Esophagus (tissue), 2 donors: ENCODE data around the gene SMC6. TPM values are rescaled to one million over a fixed set of nuclear protein-coding genes. Genes with fewer than 3 reads are reported as not detected.

ENCODE experiments used
- H3K27ac ChIP-seq, 2 donors: one replicate each; pipeline ENCODE4 v1.5.1; 2013; ENCODE audit warnings: low read depth in 2 of 2, mild to moderate bottlenecking in 2 of 2, inconsistent platforms in 1 of 2, low read length in 1 of 2, moderate library complexity in 1 of 2
- H3K27me3 ChIP-seq, 2 donors: one replicate each; pipeline ENCODE4 v1.6.1; 2013; ENCODE audit warnings: low read length in 2 of 2, control low read depth in 1 of 2, mild to moderate bottlenecking in 1 of 2; ENCODE audit not compliant: insufficient read depth in 2 of 2, control insufficient read depth in 1 of 2
- H3K36me3 ChIP-seq, 2 donors: one replicate each; pipeline ENCODE4 v1.6.1; 2013; ENCODE audit warnings: low read length in 1 of 2; ENCODE audit not compliant: control insufficient read depth in 2 of 2, insufficient read depth in 2 of 2
- H3K4me1 ChIP-seq, 2 donors: one replicate each; pipeline ENCODE4 v1.6.1; 2013; ENCODE audit warnings: low read length in 1 of 2; ENCODE audit not compliant: control insufficient read depth in 2 of 2, insufficient read depth in 2 of 2
- H3K4me3 ChIP-seq, 2 donors: one replicate each; pipeline ENCODE4 v1.5.1; 2013; ENCODE audit warnings: low read length in 2 of 2, mild to moderate bottlenecking in 2 of 2, low read depth in 1 of 2, moderate library complexity in 1 of 2
- H3K9me3 ChIP-seq, 2 donors: one replicate each; pipeline ENCODE4 v1.6.1; 2013; ENCODE audit warnings: mild to moderate bottlenecking in 2 of 2, low read depth in 1 of 2, low read length in 1 of 2, moderate library complexity in 1 of 2; ENCODE audit not compliant: control insufficient read depth in 2 of 2, insufficient read depth in 1 of 2
- WGBS, 2 donors: extraction: QIAGEN DNeasy Blood & Tissue Kit; methylation state at CpG; one replicate each; pipeline ENCODE4 v1.1.7; 2013; 5-methylcytosine and 5-hydroxymethylcytosine counted together
- polyA plus RNA-seq, 2 donors: library from polyadenylated mRNA; stranded (reverse); fragments of 200-250 nt; gene quantifications; one replicate each; pipeline ENCODE4 v1.2.3, GENCODE V29; 2013
- donor health status: healthy with polysubstance abuse.
- donor health status: Bipolar disorder and iron deficiency.

SMC6 gene
- polyA plus RNA-seq, 2 donors, result 9.2 to 12.3 TPM

DNA sequence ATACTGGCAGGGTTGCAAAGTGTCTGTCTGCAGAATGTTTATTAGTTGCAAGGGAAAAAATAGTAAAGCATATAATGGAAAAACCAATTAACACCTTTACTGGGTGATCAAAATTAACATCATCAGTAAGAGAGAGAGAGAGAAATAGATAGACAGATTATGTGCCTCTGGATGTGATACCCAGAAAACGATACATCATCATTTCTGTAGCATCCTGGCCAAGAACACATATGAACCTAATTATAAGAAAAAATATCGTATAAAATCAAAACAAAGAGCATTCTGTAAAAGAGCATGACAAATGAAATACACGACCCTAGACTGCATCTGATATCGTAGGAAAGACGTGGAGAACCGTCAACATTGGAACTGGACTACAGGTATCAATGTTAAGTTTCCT is 64.6 kb downstream of the SMC6 start:
- WGBS, 2 donors, result 89 to 91% methylated on average over 6 of the region's 6 CpGs
- no peaks in the 10 kb centered on the region for H3K4me1 ChIP-seq
- H3K4me3 ChIP-seq, result no peak overlapping the region
- H3K9me3 ChIP-seq, result no peaks in the 10 kb centered on the region
- no peaks in the 10 kb centered on the region for H3K27me3 ChIP-seq
- no peak overlapping the region for H3K27ac ChIP-seq
- H3K36me3 ChIP-seq, result no peaks in the 10 kb centered on the region

DNA sequence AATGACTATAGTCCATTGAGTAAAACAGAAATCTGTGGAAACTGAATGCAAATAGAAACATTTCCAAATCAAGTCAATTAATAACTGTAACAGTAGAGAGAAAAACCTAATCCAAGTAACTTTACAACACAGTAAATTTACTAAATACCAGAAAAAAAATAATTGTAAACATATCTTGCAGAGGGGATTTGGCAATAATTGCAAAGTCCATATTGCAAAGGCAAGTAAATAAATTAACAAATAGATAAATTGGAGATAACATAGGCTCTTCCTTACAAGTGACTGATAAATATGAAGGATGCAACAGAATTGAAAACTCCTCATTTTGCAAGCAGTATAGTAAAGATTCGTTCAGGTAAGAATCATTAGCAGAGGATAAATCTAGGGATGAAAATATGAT is 65.0 kb downstream of the SMC6 start:
- H3K9me3 ChIP-seq, result no peaks in the 10 kb centered on the region
- no peak overlapping the region for H3K27ac ChIP-seq
- WGBS, 2 donors, result 84 to 89% methylated on average over 1 of the region's 1 CpG
- H3K27me3 ChIP-seq, result no peaks in the 10 kb centered on the region
- peaks cover 0 to 3% of the 10 kb centered on the region in 2 donors for H3K36me3 ChIP-seq
- no peaks in the 10 kb centered on the region for H3K4me1 ChIP-seq
- no peak overlapping the region for H3K4me3 ChIP-seq

DNA sequence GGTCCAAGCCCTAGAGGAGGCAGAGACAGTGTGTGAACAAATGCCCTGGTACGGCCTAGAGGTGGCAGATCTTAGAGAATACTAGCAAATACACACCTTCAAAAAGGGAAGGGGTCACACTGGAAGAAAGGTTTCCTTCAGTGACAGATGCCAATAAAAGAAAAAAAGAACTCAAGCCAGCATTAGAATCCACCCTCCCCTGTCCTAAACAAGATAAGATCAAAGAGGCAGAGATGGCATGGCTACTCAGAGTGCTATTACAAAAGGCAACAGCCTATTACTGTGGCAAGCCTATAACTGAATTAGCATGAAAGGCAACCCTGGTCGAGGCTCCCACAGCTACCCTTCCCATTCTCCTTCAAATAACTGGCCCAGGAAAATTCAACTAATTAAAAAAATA is 69.6 kb downstream of the SMC6 start:
- Histone ChIP-seq H3K4me1 (no peaks in the 10 kb centered on the region), H3K9me3 (no peaks in the 10 kb centered on the region), H3K36me3 (peaks cover 2 to 3% of the 10 kb centered on the region in 2 donors), H3K27ac (no peak overlapping the region), H3K4me3 (no peak overlapping the region), H3K27me3 (no peaks in the 10 kb centered on the region)
- 93 to 95% methylated on average over 2 of the region's 2 CpGs for WGBS, 2 donors

DNA sequence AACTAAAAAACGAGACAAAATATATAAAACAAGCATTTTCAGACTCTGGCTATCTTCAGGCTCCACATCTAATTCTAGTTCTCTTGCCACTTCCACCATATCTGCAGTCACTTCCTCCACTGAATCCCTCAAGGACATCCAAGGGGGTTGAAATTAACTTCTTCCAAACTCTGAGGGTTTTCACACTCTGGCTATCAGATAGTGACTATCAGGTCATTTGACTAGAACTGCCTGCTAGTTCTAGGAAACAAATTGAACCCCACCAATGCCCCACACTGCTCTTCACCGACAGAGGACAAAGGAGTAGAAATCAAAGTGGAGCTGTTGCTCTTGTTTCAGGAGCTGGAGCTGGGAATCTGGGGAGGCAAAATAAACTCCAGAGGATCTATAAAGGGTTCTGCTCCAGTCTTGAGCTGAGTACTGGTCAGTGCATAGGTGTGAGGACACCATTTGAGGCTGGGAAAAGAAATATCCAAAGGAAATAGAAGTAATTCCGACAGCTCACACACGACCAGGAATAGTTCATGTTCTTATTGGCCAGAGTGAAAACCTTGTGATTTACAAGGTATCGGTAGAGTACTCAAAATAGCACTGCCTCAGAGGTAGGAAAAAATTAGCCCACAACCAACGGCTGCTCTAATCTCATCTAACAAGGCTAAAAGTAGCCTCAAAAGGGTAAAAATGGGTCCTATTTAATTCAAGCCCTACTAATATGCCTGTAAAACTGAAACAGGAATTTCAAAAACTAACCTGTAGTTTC is 71.3 kb downstream of the SMC6 start:
- no peak overlapping the region for H3K4me3 ChIP-seq
- H3K27me3 ChIP-seq, result no peaks in the 10 kb centered on the region
- H3K36me3 ChIP-seq, result peaks cover 2 to 3% of the 10 kb centered on the region in 2 donors
- H3K27ac ChIP-seq, result no peak overlapping the region
- no peaks in the 10 kb centered on the region for H3K4me1 ChIP-seq
- 92 to 95% methylated on average over 6 of the region's 6 CpGs for WGBS, 2 donors
- no peaks in the 10 kb centered on the region for H3K9me3 ChIP-seq

DNA sequence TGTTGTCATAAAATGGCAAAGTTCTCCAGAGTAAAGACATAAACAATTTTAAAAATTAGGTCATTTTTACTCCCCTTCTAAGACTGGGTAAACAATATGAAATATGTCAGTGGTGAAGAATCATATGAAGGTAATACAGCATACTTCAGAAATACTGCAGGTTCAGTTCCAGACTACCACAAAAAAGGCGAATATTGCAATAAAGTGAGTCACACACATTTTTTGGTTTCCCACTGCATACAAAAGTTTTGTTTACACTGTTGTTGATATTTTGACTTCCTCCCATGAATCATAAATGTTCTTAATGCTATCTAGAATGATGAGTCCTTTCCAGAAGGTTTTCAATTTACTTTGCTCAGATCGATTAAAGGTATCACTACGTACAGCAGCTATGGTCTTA is 73.5 kb downstream of the SMC6 start:
- Histone ChIP-seq H3K27ac (no peak overlapping the region), H3K27me3 (no peaks in the 10 kb centered on the region), H3K9me3 (no peaks in the 10 kb centered on the region), H3K36me3 (peaks cover 2 to 3% of the 10 kb centered on the region in 2 donors), H3K4me3 (no peak overlapping the region), H3K4me1 (no peaks in the 10 kb centered on the region)
- WGBS, 2 donors, result 96% methylated on average over 3 of the region's 3 CpGs

DNA sequence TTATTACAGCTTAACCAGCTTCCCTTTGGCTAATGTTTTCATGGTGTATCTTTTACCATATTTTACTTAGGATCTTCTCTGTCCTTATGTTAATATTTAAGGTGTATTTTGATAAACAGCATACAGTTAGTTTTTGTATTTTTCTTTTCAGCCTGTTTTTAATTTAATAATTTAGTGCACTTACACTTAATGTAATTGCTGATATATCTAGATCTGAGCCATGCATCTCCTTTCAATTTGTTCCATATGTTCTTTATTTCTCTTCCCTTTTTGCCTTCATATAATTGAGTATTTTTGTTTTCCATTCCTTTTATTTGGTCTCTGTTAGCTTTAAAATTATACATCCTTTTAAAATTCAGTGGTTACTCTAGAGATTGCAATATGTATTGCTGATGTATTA is 78.8 kb downstream of the SMC6 start:
- Histone ChIP-seq H3K36me3 (no peaks in the 10 kb centered on the region), H3K27ac (no peak overlapping the region)

DNA sequence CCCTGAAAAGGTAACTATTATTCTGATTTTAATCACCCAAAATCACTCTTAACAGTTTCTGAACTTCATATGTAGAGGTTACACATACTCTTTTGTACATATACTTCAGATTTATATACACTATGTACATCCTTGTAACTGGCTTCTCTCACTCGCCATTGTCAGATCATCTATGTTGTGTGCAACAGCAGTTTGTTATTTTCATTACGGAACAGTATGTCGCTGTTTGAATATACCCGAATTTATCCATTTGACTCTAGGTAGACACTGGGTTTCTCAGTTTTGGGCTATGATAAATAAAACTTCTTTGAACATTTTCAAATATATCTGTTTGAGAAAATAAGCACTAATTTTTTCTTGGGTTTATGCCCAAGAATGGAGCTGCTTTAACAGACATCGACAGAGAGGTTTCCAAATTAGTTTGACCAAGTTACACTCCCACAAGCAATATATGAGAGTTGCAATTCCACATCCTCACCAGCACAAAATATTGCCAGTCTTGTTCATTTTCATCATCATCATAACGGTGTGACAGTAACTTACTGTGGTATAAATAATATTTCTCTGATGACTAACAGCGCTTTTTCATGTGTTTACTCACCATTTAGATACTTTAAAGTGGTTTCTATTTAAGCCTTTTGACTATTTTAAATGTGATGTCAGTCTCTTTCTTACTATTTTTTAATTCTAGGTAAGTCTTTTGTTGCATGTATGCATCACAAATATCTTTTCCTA is 80.9 kb downstream of the SMC6 start:
- 72 to 76% methylated on average over 7 of the region's 7 CpGs for WGBS, 2 donors
- H3K27ac ChIP-seq, result no peak overlapping the region
- H3K9me3 ChIP-seq, result no peaks in the 10 kb centered on the region
- H3K4me3 ChIP-seq, result no peak overlapping the region
- H3K27me3 ChIP-seq, result no peaks in the 10 kb centered on the region
- no peaks in the 10 kb centered on the region for H3K4me1 ChIP-seq
- peaks cover 2 to 4% of the 10 kb centered on the region in 2 donors for H3K36me3 ChIP-seq

More for the DNA sequence above, 78.8 kb downstream of the SMC6 start:
- Histone ChIP-seq H3K4me1 (no peaks in the 10 kb centered on the region), H3K9me3 (no peaks in the 10 kb centered on the region), H3K4me3 (no peak overlapping the region), H3K27me3 (no peaks in the 10 kb centered on the region)

DNA sequence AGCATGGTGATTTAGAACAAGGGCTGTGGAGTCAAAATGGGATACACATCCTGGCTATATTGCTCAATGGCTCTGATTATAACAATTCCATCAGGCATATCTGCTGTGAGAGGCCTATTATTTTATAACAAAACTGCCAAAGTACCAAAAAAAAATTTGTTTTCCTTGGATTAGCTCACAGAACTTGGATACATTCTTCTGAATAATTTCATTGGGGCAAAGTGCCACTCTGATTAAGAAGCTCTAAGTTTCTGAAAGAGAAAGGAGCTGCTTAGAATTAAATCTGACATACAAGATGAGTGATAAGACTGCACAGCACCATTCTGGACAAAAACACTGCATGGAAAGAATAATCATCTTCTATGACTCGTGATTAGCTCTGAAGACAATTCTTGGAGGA is 85.7 kb downstream of the SMC6 start:
- Histone ChIP-seq H3K36me3 (peaks cover 4 to 5% of the 10 kb centered on the region in 2 donors), H3K4me3 (no peak overlapping the region)
- WGBS, 2 donors, result 59 to 71% methylated on average over 1 of the region's 1 CpG

DNA sequence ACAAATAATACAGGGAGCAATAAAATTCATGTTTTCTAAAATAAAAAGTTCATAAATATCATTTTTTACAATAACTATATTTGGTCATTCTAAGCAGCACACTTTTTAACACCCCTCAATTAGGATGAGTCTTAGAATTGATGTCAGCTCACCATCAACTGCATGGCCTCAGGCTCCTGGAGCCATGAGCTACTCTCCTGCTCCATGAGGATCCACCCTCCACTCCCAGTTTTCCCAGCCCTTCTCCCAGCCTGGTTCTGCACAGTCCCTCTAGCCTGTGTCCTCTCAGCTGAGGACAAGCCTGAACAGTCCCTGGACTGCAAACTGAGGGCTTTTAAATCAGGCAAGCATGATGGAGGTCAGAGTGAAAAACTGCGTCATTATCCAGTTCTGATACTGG is 89.1 kb downstream of the SMC6 start:
- no peak overlapping the region for H3K4me3 ChIP-seq
- H3K9me3 ChIP-seq, result no peaks in the 10 kb centered on the region
- H3K27ac ChIP-seq, result no peak overlapping the region
- H3K27me3 ChIP-seq, result no peaks in the 10 kb centered on the region
- H3K36me3 ChIP-seq, result peaks cover 5 to 6% of the 10 kb centered on the region in 2 donors
- H3K4me1 ChIP-seq, result no peaks in the 10 kb centered on the region
- 100% methylated on average over 1 of the region's 1 CpG for WGBS, 2 donors

More for the DNA sequence above, 85.7 kb downstream of the SMC6 start:
- Histone ChIP-seq H3K27ac (no peak overlapping the region), H3K27me3 (no peaks in the 10 kb centered on the region), H3K9me3 (no peaks in the 10 kb centered on the region), H3K4me1 (no peaks in the 10 kb centered on the region)

DNA sequence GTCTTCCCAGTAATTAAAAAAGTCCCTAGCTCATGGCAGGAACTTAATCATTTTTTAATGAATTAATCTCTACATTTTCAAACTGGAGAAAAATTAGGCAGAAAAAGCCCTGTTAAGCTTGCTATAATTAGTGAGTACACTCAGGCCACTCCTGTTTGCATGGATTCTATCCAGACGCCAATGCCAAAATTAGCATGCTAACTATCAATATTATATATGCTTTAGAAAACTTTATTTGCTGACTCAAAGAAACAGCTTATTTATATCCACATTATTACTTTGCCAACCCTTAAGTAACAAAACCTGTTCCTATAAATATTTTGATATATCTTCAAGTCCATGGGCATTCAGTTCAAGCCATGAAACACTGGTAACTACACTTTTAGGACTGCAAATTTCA is 90.9 kb downstream of the SMC6 start:
- Histone ChIP-seq H3K9me3 (no peaks in the 10 kb centered on the region), H3K36me3 (peaks cover 2 to 3% of the 10 kb centered on the region in 2 donors), H3K27ac (no peak overlapping the region), H3K27me3 (no peaks in the 10 kb centered on the region), H3K4me3 (no peak overlapping the region), H3K4me1 (no peaks in the 10 kb centered on the region)
- WGBS, 2 donors, result 58 to 71% methylated on average over 1 of the region's 1 CpG
